Liver (tissue), 3 donors: ENCODE results near the gene DST.

Experiments used
- CTCF ChIP-seq: fragments of 150-350 bp; IDR thresholded peaks from 2 replicates; pipeline ENCODE4 v1.5.1; 2017; ENCODE audit warnings: improper control_type of control experiment, low read depth, low read length; ENCODE audit not compliant: missing input control
- EGR1 ChIP-seq, 2 donors: IDR thresholded peaks; 2 replicates each; pipeline ENCODE4 v1.6.1; 2016 to 2018; ENCODE audit warnings: antibody characterized with exemption in 2 of 2, low read depth in 2 of 2
- GABPA ChIP-seq, 2 donors: IDR thresholded peaks in 1 of 2; conservative IDR thresholded peaks in 1 of 2; 2 replicates each; pipeline ENCODE4 v1.6.1; 2016; ENCODE audit warnings: antibody characterized with exemption in 2 of 2, mild to moderate bottlenecking in 1 of 2, moderate library complexity in 1 of 2
- HNF4G ChIP-seq: IDR thresholded peaks from 2 replicates; pipeline ENCODE4 v1.6.1; 2016; ENCODE audit warnings: antibody characterized with exemption
- MAX ChIP-seq: IDR thresholded peaks from 2 replicates; pipeline ENCODE4 v1.6.1; 2016; ENCODE audit warnings: antibody characterized with exemption
- donor health status: healthy.
- donor health status: healthy.

- TF ChIP-seq EGR1 (IDR thresholded peaks at IDR 0.05; ENCODE audit: low read depth in 2 of 2), result no peak
- TF ChIP-seq CTCF, result no peak
- TF ChIP-seq GABPA (IDR thresholded peaks at IDR 0.05 in 1 of 2, conservative IDR thresholded peaks at IDR 0.05 in 1 of 2), result no peak
- TF ChIP-seq MAX, result no peak
- TF ChIP-seq HNF4G, result no peak
Observed at GRCh38 chr6:56488281-56488680, 154.4 kb downstream of the DST start.
